ENCODE measurements around the gene SLC35E1.

Gene SLC35E1

DNA sequence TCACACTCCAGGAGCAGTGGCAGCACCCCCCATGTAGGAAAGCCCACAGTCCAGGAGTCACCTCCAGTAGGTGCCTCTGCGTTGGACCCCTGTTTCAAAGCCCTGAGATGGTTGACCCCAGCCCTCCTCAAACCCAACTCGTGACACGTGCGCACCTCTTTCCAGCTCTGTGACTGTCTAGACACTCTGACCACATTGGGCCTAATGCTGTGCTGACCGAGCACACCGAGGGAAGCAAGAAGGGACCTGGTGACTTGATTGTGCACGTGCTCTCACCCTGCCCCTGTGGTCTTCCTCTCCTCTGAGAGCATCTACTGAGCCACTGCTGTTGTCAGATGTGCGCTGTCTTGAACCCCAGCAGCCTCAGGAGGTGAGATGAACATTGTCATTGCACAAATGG, 22.9 kb upstream of the SLC35E1 start:
- no peak for DNase-seq

DNA sequence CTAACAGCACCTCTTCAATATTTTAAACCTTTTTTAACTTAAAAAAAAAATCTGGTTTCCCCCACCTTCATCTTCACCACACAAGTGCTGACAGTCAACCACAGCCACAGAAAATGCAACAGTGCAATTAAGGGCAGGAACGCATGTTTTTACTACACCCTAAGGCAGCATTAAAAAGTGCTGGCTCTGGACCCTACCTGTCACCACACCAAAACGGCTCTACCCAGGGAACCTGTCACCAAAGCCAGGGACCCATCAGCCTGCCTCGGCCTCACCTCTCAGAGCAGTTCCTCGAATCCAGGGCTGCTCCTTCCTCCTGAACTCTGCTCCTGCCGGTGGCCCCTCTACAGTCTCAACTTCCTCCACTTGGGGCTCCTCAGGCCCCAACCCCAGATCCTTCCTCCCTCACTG, 22.5 kb upstream of the SLC35E1 start:
- DNase-seq = no peak

- DNase-seq = no peak
These were observed 21.9 kb upstream of the SLC35E1 start for GRCh38 chr19:16594131-16594586.

DNA sequence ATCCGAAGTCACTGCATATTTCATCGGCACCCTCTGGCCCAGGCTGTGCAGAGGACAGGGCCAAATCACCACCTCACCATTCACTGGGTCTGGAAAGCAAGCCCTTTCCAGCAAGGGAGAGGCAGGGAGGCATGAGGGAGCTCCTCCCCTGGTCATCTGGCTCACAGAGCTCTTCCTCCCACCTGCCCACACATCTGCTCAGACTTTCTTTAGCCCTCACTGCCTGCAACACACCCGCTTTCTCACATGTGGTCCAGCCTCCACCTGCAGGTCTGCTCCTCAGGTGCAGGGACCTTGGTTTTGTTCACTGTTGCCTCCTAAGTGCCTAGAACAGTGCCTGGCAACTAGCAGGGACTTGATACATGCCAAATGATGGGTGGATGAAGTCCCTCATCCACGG, 21.0 kb upstream of the SLC35E1 start:
- DNase-seq = no peak

GRCh38 chr19:16591803-16592556, 19.8 kb upstream of the SLC35E1 start:
- peak; percentile 39 for DNase-seq

GRCh38 chr19:16590876-16591802, 18.9 kb upstream of the SLC35E1 start:
- DNase-seq = no peak

- DNase-seq = no peak
These were observed 17.7 kb upstream of the SLC35E1 start for GRCh38 chr19:16589917-16590316.

- DNase-seq = no peak
These were observed 16.8 kb upstream of the SLC35E1 start for GRCh38 chr19:16588824-16589577.

DNA sequence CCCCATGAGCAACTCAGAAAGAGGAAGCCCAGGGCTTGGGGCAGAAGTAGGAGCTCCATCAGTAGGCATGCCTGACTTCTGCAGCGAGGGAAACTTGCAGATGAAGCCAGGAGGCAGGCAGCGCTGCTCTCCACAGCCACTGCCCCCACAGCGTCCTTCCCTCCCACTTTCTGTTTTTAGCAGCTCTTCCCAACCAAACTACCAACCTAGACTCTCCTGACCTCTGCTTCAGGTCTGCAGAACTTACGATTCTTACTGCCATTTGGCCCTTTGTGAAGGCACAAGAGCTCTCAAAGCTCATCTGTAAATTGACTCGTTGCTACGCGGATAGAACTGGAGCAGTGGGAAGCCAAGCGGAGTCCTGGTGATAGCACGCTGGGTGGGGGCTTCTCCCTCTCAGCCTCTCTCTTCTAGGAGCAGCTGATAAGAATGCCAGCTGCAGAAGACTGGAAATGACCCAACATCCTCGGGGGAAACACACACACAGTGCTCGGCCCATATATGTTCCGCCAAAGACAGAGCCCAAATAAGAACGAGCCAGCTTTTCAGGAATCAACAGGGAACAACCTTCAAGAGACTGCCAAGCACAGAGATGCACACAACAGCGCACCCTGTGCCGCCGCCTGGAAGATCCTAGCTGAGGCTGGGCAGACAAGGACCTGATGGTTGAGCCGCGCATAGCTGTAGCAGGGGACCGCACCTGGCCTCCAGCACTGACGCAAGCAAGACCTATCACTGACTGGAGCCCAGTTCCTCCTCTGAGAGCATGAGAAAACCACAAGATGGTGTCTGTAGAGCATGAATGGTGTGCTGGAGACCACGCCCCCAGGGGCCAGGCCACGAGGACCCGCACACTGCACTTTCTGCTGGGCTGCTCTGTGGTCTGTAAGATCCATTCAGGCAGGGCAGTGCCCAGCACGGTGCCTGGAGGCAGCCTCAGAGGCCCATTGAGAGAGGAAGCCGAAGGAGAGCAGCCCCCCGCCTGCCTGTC, 15.9 kb upstream of the SLC35E1 start:
- peak; percentile 13 for DNase-seq

- peak; percentile 65 for DNase-seq
These were observed 15.0 kb upstream of the SLC35E1 start for GRCh38 chr19:16586991-16587832.

GRCh38 chr19:16586477-16586871, 14.3 kb upstream of the SLC35E1 start:
- no peak for DNase-seq

- DNase-seq = peak; percentile 25
These were observed 13.7 kb upstream of the SLC35E1 start for GRCh38 chr19:16585808-16586476.

DNA sequence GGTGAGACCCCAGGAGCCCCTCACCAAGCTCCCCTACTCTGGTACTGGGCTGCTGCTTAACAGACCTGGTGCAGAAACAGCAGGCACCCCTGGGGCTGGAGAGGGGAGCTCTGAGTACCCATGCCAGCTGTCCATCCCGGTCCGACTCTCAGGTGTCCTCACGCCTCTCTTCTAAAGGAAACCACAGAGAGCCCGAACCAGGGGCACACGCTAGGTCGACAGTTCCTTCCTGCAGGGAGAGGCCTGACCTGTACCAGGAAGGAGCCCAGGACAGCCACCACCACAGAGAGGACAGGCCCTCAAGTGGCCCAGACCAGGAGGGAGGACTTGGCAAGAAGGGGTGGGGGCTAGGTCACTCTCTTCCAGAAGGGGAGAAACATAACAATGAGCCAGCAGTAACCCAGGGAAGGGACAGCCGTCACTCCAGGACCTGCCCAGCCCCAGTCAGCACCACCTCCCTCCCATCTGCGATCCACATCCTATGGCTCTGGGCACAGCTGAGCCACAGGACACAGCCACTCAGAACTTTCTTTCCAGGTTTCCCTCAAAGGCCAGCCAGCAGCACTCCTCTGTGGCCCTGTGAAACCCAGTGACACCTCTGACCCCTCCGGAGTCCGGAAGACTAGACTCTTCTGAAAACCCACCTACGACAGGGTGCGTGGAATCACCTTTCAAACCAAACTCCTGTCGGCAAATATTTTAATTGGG, 13.0 kb upstream of the SLC35E1 start:
- DNase-seq = no peak

DNA sequence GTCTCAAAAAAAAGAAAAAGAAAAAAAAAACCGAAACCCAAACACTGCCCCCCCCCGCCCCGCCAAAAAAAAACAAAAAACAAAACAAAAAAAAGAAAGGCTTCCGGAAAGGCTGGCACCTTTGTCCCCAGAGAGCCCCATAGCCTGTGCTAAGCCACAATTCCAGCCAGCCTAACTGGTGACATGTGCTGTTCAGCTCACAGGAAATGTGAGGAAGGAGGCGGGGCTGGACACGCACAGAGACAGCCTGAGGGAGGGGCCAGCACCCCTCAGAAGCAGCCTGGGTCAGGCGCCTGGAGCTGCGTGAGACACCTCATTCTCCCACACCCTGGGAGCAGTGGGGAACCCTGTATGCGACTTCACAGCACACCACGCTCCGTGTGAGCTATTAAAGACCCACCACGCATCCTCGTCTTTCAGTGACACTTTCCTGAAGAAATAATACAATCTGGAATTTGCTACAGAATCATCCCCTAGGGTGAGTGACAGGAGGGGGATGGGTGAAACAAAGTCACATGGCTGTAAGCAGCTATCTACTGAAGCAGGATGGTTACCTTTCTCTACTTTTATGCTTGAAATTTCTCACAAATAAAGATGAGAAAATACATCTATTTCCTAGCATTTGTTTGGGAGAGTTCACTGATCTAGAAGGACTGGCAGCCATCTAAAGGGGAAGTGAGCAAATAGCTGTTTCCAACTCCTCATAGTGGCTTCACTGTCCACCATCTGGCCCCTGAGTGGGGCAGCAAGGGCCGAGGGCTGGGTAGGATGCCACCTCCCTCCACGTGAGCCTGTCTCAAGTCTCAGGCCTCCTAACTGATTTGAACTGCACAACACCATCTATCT, 12.3 kb upstream of the SLC35E1 start:
- DNase-seq = peak; percentile 90

DNA sequence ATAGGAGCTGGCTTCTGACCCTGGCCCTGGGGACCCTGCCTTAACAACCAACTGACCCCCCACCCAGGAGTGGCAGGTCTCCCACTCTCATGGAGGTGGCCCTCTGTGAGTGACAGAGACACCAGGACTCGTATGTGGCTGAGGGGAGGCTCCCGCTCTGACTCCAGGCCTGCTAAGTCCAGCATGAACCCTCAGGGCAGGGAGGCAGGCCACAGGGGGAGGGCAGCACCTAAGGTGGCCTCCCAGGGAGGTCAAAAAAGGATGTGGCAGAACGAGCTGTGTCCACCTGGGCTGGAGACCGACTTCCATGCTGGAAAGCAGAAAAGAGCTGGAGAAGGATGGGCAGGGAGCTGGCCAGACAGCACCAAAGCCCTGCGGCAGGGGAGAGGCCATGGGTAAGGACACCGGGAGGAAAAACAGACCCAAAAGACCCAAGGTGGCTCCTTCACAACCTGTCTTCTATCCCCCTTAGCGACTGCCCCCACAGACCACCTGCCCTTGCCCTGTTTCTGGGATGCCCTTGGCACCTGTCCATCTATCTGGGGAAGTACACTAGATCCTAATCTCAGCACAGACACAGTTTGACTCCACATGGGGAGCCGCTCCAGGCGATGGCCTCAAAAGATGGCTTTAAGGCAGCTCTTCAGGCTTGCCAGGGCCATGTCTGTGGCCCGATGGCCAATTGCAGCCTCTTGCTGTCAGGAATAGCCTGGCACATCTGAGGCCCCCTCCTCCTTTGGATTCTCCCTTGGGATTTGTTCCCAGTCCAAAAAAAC, 10.5 kb upstream of the SLC35E1 start:
- no peak for DNase-seq

DNA sequence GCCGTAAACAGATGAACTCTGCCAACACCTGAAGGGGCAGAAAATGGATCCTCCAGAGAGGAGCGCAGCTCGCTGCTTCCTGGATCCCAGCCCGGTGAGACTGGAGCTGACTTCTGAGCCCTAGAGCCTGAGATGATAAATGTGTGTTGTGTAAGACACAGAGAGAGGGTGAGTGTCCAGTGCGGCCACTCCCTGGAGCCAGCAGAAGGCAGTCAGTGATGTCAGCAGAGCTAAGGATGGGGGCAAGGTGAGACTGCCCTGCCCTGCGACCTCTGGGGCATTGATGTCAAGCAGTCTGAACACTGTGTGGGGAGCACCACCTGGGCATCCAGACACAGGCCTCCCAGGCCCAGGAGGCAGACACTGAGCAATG, 9.7 kb upstream of the SLC35E1 start:
- no peak for DNase-seq

- DNase-seq = no peak
These were observed 9.1 kb upstream of the SLC35E1 start for GRCh38 chr19:16581145-16581970.
